SU-DHL-6 (cell line): ENCODE results near the gene PHTF1.

ENCODE experiments used
- H2AFZ ChIP-seq: fragments of 200-600 bp; sonication (generic); 2 replicates; pipeline ENCODE4 v1.6.1; 2014; ENCODE audit warnings: low read depth, mild to moderate bottlenecking, moderate library complexity, mixed read lengths, antibody characterized with exemption, low read length; ENCODE audit not compliant: severe bottlenecking
- H3F3A ChIP-seq: fragments of 200-600 bp; shearing (Covaris generic); 2 replicates; pipeline ENCODE4 v1.6.0; 2016; ENCODE audit warnings: antibody characterized with exemption, mild to moderate bottlenecking; ENCODE audit not compliant: insufficient read depth
- H3K27ac ChIP-seq: fragments of 200-600 bp; sonication (generic); 2 replicates; pipeline ENCODE4 v1.5.1; 2016; ENCODE audit warnings: low read depth, mild to moderate bottlenecking, low read length, moderate library complexity, mixed read lengths
- H3K27me3 ChIP-seq: fragments of 200-600 bp; sonication (generic), shearing (Covaris generic); 2 replicates; pipeline ENCODE4 v1.6.0; 2014; ENCODE audit warnings: mild to moderate bottlenecking, low read length
- H3K36me3 ChIP-seq: fragments of 200-600 bp; sonication (generic); 2 replicates; pipeline ENCODE4 v1.6.1; 2014; ENCODE audit warnings: mild to moderate bottlenecking, low read length, mixed read lengths
- H3K4me2 ChIP-seq: fragments of 300-600, 200-600 bp; shearing (Covaris generic), sonication (generic); 2 replicates; pipeline ENCODE4 v1.6.0; 2014; ENCODE audit warnings: low read length, low read depth, mild to moderate bottlenecking; ENCODE audit not compliant: poor library complexity, severe bottlenecking
- H3K4me3 ChIP-seq: fragments of 200-600 bp; sonication (generic); 2 replicates; pipeline ENCODE4 v1.5.1; 2014; ENCODE audit warnings: antibody characterized with exemption, low read length, mild to moderate bottlenecking, mixed read lengths; ENCODE audit not compliant: insufficient read depth, poor library complexity, severe bottlenecking
- H3K79me2 ChIP-seq: fragments of 200-600 bp; sonication (generic); 2 replicates; pipeline ENCODE4 v1.6.1; 2014; ENCODE audit warnings: mild to moderate bottlenecking, low read length, moderate library complexity; ENCODE audit not compliant: insufficient read depth
- H3K9ac ChIP-seq: fragments of 200-600 bp; sonication (generic); 2 replicates; pipeline ENCODE4 v1.7.0; 2014; ENCODE audit warnings: mild to moderate bottlenecking, low read length
- H3K9me2 ChIP-seq: fragments of 200-600 bp; sonication (generic); replicated peaks from 2 replicates; pipeline ENCODE4 v1.6.1; 2014; ENCODE audit warnings: low read length; ENCODE audit not compliant: insufficient read depth
- H3K9me3 ChIP-seq: fragments of 200-600 bp; sonication (generic); 2 replicates; pipeline ENCODE4 v1.6.1; 2014; ENCODE audit warnings: low read length, mixed read lengths; ENCODE audit not compliant: insufficient read depth
- H4K20me1 ChIP-seq: fragments of 200-600 bp; sonication (generic); 2 replicates; pipeline ENCODE4 v1.6.1; 2014; ENCODE audit warnings: low read depth, mild to moderate bottlenecking, antibody characterized with exemption, low read length, moderate library complexity, mixed read lengths
- EZH2phosphoT487 ChIP-seq: fragments of 200-600 bp; sonication (generic), shearing (Covaris generic); conservative IDR thresholded peaks from 2 replicates; pipeline ENCODE4 v1.6.1; 2018; ENCODE audit warnings: mild to moderate bottlenecking, antibody characterized with exemption, low read length, moderate library complexity, mixed read lengths
- TF ChIP-seq, protein P1 (sequence below): fragments of 200-600 bp; sonication (generic); IDR thresholded peaks from one replicate; pipeline ENCODE4 v1.5.1; 2017; ENCODE audit warnings: antibody characterized with exemption, mild to moderate bottlenecking, low read length, moderate library complexity; ENCODE audit not compliant: insufficient read depth, poor library complexity, severe bottlenecking

The PHTF1 gene

DNA sequence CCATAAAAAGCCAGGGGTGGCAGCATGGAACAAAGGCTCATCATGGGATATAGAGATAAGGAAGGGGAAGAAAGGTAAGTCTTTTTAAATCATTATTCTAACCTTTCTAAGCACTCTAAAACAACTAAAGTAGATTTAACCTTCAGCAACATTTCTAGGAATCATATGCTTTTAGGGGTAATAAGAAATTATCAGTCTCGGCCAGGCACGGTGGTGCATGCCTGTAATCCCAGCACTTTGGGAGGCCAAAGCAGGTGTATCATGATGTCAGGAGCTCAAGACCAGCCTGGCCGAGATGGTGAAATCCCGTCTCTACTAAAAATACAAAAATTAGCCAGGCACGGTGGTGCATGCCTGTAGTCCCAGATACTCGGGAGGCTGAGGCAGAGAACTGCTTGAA lies 20.3 kb upstream of the PHTF1 start:
- Histone ChIP-seq H3K9me3 (no peaks in the 10 kb centered on the region), H3K27ac (no peak overlapping the region), H2AFZ (no peak overlapping the region), H3K79me2 (peaks cover 53% of the 10 kb centered on the region), H3K9ac (no peak overlapping the region), H3K4me3 (no peak overlapping the region), H3F3A (peaks cover 14% of the 10 kb centered on the region; the same call in 1 of the 2 replicates), H4K20me1 (no peaks in the 10 kb centered on the region), H3K9me2 (no peaks in the 10 kb centered on the region), H3K36me3 (peaks cover 9% of the 10 kb centered on the region; the same call in 1 of the 2 replicates), H3K27me3 (no peaks in the 10 kb centered on the region), H3K4me2 (no peak overlapping the region)
- TF ChIP-seq EZH2phosphoT487, result no peak
- TF ChIP-seq, protein P1, sequence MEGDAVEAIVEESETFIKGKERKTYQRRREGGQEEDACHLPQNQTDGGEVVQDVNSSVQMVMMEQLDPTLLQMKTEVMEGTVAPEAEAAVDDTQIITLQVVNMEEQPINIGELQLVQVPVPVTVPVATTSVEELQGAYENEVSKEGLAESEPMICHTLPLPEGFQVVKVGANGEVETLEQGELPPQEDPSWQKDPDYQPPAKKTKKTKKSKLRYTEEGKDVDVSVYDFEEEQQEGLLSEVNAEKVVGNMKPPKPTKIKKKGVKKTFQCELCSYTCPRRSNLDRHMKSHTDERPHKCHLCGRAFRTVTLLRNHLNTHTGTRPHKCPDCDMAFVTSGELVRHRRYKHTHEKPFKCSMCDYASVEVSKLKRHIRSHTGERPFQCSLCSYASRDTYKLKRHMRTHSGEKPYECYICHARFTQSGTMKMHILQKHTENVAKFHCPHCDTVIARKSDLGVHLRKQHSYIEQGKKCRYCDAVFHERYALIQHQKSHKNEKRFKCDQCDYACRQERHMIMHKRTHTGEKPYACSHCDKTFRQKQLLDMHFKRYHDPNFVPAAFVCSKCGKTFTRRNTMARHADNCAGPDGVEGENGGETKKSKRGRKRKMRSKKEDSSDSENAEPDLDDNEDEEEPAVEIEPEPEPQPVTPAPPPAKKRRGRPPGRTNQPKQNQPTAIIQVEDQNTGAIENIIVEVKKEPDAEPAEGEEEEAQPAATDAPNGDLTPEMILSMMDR, result no peak

DNA sequence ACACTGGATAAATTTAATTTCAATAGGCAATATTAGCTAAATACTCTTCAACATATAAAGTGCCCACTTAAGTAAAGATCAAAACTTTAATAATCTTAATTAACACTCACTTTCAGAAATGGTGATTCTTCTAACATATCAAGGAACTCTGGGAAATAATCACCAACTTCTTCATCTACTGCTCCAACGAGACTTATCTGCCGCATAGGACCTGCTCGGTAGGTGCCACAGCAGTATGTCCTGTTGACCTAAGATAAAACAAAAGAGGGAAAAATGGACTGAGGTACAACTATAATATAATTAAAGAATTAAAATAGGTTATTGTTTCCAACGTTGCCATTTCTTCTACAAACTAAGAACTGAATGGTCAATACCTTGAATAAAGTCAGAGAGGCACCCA lies 18.3 kb upstream of the PHTF1 start:
- TF ChIP-seq, protein P1, result no peak
- peaks cover 40% of the 10 kb centered on the region for H3K79me2 ChIP-seq
- H3K4me3 ChIP-seq, result no peak overlapping the region
- no peak overlapping the region for H3K9ac ChIP-seq
- H4K20me1 ChIP-seq, result no peaks in the 10 kb centered on the region
- no peak overlapping the region for H3K27ac ChIP-seq
- peaks cover 4% of the 10 kb centered on the region; the same call in 1 of the 2 replicates for H3F3A ChIP-seq
- no peak overlapping the region for H3K4me2 ChIP-seq
- no peak overlapping the region for H2AFZ ChIP-seq
- H3K27me3 ChIP-seq, result no peaks in the 10 kb centered on the region
- H3K9me3 ChIP-seq, result no peaks in the 10 kb centered on the region
- peaks cover 9% of the 10 kb centered on the region; the same call in 1 of the 2 replicates for H3K36me3 ChIP-seq
- no peaks in the 10 kb centered on the region for H3K9me2 ChIP-seq

DNA sequence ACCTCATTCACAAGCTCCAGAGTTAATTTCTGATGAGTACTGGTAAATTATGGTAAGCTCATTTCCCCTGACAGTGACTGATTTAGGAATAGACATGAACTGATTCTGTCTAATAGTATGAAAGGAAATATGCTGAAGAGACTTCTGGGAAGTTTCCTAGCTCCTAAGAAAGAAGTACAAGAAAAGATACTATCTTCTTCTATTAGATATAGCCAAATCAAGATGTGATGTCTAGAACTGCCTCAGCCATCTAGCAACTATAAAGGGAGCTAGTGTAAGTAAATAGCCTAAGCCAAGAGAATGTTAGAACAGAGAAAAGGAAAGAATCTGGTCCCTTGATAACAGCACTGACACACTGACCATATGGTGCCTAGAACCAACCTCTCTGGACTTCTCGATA lies 10.7 kb upstream of the PHTF1 start:
- H3K27ac ChIP-seq, result no peak overlapping the region
- H3K4me3 ChIP-seq, result no peak overlapping the region
- no peak overlapping the region for H3K9ac ChIP-seq
- no peaks in the 10 kb centered on the region for H3K9me3 ChIP-seq
- H3K27me3 ChIP-seq, result no peaks in the 10 kb centered on the region
- H3F3A ChIP-seq, result no peaks in the 10 kb centered on the region
- H3K4me2 ChIP-seq, result no peak overlapping the region
- no peaks in the 10 kb centered on the region for H3K79me2 ChIP-seq
- no peaks in the 10 kb centered on the region for H3K9me2 ChIP-seq
- peaks cover 35% of the 10 kb centered on the region for H3K36me3 ChIP-seq
- H2AFZ ChIP-seq, result no peak overlapping the region
- no peaks in the 10 kb centered on the region for H4K20me1 ChIP-seq
- TF ChIP-seq, protein P1, result no peak
- no peak for TF ChIP-seq EZH2phosphoT487
